ENCODE results near the gene ERC2. TPM values are rescaled to one million over a fixed set of nuclear protein-coding genes. Genes with fewer than 3 reads are reported as not detected.

ERC2 gene
- total RNA-seq, 4 donors from 2014 or later = 0.81 to 2.9 (median 1.6) TPM

GRCh38 chr3:56183529-56183928 is 284.7 kb downstream of the ERC2 start:
- no peak overlapping the region for H3K4me3 ChIP-seq
- H3K36me3 ChIP-seq = no peaks in the 10 kb centered on the region
- H3K9me3 ChIP-seq = no peaks in the 10 kb centered on the region
- TF ChIP-seq CTCF (IDR thresholded peaks at IDR 0.05) (no peak), POLR2AphosphoS5 (IDR thresholded peaks at IDR 0.05) (no peak), POLR2A (IDR thresholded peaks at IDR 0.05) (no peak), EP300 (IDR thresholded peaks at IDR 0.05) (no peak)
- H3K27me3 ChIP-seq = no peaks in the 10 kb centered on the region
- H3K4me1 ChIP-seq = no peaks in the 10 kb centered on the region
- WGBS, 2 donors (ENCODE audit: low coverage in 1 of 2) = 53 to 64% methylated on average over 4 of the region's 4 CpGs
- H3K27ac ChIP-seq = no peak overlapping the region
- no peak for ATAC-seq

- H3K4me3 ChIP-seq = no peak overlapping the region
- H3K36me3 ChIP-seq = no peaks in the 10 kb centered on the region
- no peak for ATAC-seq
- TF ChIP-seq EP300 (IDR thresholded peaks at IDR 0.05) = no peak
- TF ChIP-seq CTCF (IDR thresholded peaks at IDR 0.05) = no peak
- no peak for TF ChIP-seq POLR2A (IDR thresholded peaks at IDR 0.05)
- no peak for TF ChIP-seq POLR2AphosphoS5 (IDR thresholded peaks at IDR 0.05)
- H3K27me3 ChIP-seq = no peaks in the 10 kb centered on the region
- no peaks in the 10 kb centered on the region for H3K9me3 ChIP-seq
- 77 to 81% methylated on average over 2 of the region's 2 CpGs for WGBS, 2 donors (ENCODE audit: low coverage in 1 of 2)
- H3K4me1 ChIP-seq = no peaks in the 10 kb centered on the region
- no peak overlapping the region for H3K27ac ChIP-seq
Observed at GRCh38 chr3:56180433-56180832, 287.8 kb downstream of the ERC2 start.

- H3K9me3 ChIP-seq = no peaks in the 10 kb centered on the region
- H3K4me3 ChIP-seq = no peak overlapping the region
- no peaks in the 10 kb centered on the region for H3K36me3 ChIP-seq
- H3K27ac ChIP-seq = no peak overlapping the region
- H3K4me1 ChIP-seq = peaks cover 0 to 9% (median 0%) of the 10 kb centered on the region in 3 donors
- no peak for ATAC-seq
- TF ChIP-seq EP300 (IDR thresholded peaks at IDR 0.05) (no peak), POLR2A (IDR thresholded peaks at IDR 0.05) (no peak), CTCF (IDR thresholded peaks at IDR 0.05) (no peak), POLR2AphosphoS5 (IDR thresholded peaks at IDR 0.05) (no peak)
- WGBS, 2 donors (ENCODE audit: low coverage in 1 of 2) = 52 to 55% methylated on average over 4 of the region's 7 CpGs
- peaks cover 8% of the 10 kb centered on the region for H3K27me3 ChIP-seq
Observed at GRCh38 chr3:56173601-56174000, 294.7 kb downstream of the ERC2 start.

- H3K27ac ChIP-seq = no peak overlapping the region
- peaks cover 0 to 10% (median 0%) of the 10 kb centered on the region in 3 donors for H3K9me3 ChIP-seq
- 89 to 94% methylated on average over 3 of the region's 3 CpGs for WGBS, 2 donors (ENCODE audit: low coverage in 1 of 2)
- H3K27me3 ChIP-seq = no peaks in the 10 kb centered on the region
- no peaks in the 10 kb centered on the region for H3K4me1 ChIP-seq
- ATAC-seq = no peak
- no peak overlapping the region for H3K4me3 ChIP-seq
- H3K36me3 ChIP-seq = no peaks in the 10 kb centered on the region
- no peak for TF ChIP-seq EP300 (IDR thresholded peaks at IDR 0.05)
- TF ChIP-seq CTCF (IDR thresholded peaks at IDR 0.05) = no peak
- no peak for TF ChIP-seq POLR2AphosphoS5 (IDR thresholded peaks at IDR 0.05)
- no peak for TF ChIP-seq POLR2A (IDR thresholded peaks at IDR 0.05)
Observed at GRCh38 chr3:56164436-56164835, 303.8 kb downstream of the ERC2 start.

- Histone ChIP-seq H3K36me3 (no peaks in the 10 kb centered on the region), H3K27ac (no peak overlapping the region), H3K9me3 (peaks cover 0 to 10% (median 0%) of the 10 kb centered on the region in 3 donors), H3K4me3 (no peak overlapping the region), H3K27me3 (no peaks in the 10 kb centered on the region), H3K4me1 (no peaks in the 10 kb centered on the region)
- peak; percentile 57 for ATAC-seq
- WGBS, 2 donors (ENCODE audit: low coverage in 1 of 2) = 60 to 86% methylated on average over 1 to 3 of the region's 3 CpGs
- no peak for TF ChIP-seq EP300 (IDR thresholded peaks at IDR 0.05)
- no peak for TF ChIP-seq POLR2AphosphoS5 (IDR thresholded peaks at IDR 0.05)
- TF ChIP-seq POLR2A (IDR thresholded peaks at IDR 0.05) = no peak
- TF ChIP-seq CTCF (IDR thresholded peaks at IDR 0.05) = no peak
Observed at GRCh38 chr3:56157693-56158362, 310.4 kb downstream of the ERC2 start.
